Tibial nerve (tissue), 4 donors: Measurements from ENCODE around the gene PAPPA.

Experiments
- EP300 ChIP-seq, 2 donors: sonication (generic); formaldehyde crosslinking; IDR thresholded peaks; one replicate each; pipeline ENCODE4 v1.6.1; 2017; ENCODE audit warnings: antibody characterized with exemption in 2 of 2, mild to moderate bottlenecking in 1 of 2
- POLR2A ChIP-seq, 2 donors: fragments of 450-650 bp; IDR thresholded peaks; one replicate each; pipeline ENCODE4 v1.6.1; 2017; ENCODE audit warnings: antibody characterized with exemption in 2 of 2, mild to moderate bottlenecking in 2 of 2, moderate library complexity in 2 of 2
- TF ChIP-seq, protein P1 (sequence below), 5 experiments: fragments of 200-600 bp in 3 of 5; fragments of 450-650 bp in 2 of 5; sonication (generic) in 3 of 5; IDR thresholded peaks; one replicate each; pipeline ENCODE4 v1.5.1; 2016 to 2019; ENCODE audit warnings: antibody characterized with exemption in 5 of 5, mild to moderate bottlenecking in 3 of 5, moderate library complexity in 2 of 5

DNA sequence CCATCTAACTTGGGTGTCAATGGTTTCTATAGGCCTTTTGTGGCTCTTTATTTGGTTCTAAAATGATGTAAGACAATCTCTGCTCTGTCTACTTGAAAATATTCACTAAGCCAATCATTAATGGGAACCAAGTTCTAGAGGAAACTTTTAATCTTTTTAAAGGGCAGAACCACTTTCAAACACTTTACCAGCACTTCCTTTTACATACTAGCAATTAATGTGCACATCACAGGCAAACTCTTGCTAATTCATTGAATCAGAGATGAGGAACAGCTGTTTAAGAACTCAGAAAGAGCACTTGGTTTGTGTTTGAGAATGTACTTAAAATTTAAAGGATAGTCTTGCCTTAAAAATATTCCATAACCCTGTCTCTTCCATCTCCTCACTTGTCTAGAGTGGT is 83.4 kb downstream of the PAPPA start:
- TF ChIP-seq, protein P1, sequence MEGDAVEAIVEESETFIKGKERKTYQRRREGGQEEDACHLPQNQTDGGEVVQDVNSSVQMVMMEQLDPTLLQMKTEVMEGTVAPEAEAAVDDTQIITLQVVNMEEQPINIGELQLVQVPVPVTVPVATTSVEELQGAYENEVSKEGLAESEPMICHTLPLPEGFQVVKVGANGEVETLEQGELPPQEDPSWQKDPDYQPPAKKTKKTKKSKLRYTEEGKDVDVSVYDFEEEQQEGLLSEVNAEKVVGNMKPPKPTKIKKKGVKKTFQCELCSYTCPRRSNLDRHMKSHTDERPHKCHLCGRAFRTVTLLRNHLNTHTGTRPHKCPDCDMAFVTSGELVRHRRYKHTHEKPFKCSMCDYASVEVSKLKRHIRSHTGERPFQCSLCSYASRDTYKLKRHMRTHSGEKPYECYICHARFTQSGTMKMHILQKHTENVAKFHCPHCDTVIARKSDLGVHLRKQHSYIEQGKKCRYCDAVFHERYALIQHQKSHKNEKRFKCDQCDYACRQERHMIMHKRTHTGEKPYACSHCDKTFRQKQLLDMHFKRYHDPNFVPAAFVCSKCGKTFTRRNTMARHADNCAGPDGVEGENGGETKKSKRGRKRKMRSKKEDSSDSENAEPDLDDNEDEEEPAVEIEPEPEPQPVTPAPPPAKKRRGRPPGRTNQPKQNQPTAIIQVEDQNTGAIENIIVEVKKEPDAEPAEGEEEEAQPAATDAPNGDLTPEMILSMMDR (IDR thresholded peaks at IDR 0.05), result no peak
- TF ChIP-seq POLR2A (IDR thresholded peaks at IDR 0.05), result no peak
- no peak for TF ChIP-seq EP300 (IDR thresholded peaks at IDR 0.05)
